Cerebellar nuclear complex (tissue), 1 donor: ENCODE results near the gene TBCC.

Source experiments
- DNase-seq, 2 experiments: peaks; one replicate each; lab custom pipeline; 2025; lab: John Stamatoyannopoulos, UW

The TBCC gene

DNA sequence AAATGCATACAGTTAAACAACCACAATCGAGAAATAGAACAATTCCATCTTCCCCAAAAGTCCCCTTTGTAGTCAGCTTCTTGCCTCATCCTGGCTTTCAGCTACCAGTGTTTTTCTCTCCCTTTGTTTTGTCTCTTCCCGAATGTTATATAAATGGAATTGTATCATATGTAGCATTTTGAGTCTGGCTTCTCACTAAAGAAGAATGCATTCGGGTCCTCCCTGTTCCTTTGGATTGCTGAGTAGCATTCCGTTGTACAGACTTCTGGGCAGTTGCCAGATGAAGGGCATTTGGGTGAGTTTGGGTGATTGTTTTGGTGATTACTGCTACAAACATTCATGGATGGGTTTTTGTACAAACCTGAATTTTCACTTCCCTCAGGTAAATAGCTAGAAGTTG is 51.3 kb downstream of the TBCC start:
- DNase-seq: no peak
